Measurements from ENCODE around the gene ARRDC1.

Gene ARRDC1

GRCh38 chr9:137640862-137641261, 35.4 kb downstream of the ARRDC1 start:
- no peak for DNase-seq (ENCODE audit: low spot score)

DNA sequence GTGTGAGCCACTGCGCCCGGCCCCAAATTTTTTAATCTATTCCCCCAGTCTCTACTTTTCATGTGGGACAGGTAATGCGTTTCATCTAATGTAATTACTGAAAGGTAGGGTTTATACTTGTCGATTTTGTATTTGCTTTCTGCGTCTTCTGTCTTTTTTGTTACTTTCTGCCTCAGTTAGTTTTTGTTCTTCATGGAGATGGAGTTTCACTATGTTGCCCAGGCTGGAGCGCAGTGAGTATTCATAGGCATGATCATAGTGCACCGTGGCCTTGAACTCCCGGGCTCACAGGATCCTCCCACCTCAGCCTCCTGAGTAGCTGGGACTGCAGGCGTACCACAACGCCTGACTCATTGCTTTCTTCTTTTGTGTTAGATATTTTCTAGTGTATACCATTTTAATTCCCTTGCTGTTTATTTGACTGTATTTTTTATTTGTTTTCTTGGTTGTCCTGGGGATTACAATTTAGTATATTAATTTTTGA, 36.7 kb downstream of the ARRDC1 start:
- no peak for DNase-seq (ENCODE audit: low spot score)

DNA sequence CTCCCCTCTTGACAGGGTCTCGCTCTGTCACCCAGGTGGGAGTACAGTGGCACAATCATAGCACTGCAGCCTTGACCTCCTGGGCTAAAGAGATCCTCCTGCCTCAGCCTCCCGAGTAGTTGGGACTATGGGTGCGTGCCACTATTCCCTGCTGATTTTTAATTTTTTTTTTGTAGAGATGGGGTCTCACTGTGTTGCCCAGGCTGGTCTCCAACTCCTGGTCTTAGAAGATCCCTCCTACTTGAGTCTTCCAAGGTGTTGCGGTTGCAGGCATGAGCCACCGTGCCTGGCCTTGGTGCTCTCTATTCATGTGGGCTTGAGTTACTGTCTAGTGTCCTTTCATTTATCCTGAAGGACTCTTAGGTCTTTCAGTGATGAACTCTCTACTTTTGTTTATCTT, 37.4 kb downstream of the ARRDC1 start:
- DNase-seq (ENCODE audit: low spot score): no peak

GRCh38 chr9:137643921-137644320, 38.4 kb downstream of the ARRDC1 start:
- no peak for DNase-seq (ENCODE audit: low spot score)

DNA sequence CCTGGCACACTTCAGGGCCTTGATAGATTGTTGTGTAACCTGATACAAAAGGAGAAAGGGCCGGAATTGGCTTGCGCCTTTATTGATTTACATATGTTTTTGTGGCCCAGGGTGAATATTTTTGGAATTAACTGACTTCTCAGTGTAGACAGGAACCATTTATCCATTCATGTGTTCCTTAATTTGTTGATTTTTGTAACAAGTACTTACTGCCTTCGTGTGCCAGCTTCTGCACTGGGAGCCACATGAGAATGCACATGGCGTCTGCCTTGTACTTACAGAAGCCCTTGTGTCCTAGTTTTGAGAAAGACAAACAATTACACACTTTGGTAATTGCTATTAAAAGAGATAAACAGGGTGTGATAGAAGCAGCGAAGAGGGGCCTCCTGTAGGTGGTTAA, 39.7 kb downstream of the ARRDC1 start:
- no peak for DNase-seq (ENCODE audit: low spot score)

DNA sequence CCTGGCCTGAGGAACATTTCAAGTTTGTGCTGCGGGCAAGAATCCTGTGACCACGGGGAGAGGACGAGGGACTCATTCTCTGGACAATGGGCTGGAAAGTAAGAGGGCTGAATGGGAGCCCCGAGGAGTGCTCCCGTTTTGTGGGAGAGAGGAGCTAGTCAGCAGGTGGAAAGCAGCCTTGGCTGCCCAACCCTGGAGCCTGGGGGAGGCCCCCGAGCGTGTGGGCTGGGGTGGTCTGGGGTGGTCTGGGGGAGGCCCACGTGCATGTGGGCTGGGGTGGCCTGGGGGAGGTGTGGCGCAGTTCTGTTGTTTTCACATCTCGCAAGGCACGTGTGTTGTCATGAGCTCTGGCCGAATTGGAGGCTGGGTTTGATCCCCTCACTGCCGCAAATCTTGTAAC, 40.9 kb downstream of the ARRDC1 start:
- DNase-seq (ENCODE audit: low spot score): no peak

DNA sequence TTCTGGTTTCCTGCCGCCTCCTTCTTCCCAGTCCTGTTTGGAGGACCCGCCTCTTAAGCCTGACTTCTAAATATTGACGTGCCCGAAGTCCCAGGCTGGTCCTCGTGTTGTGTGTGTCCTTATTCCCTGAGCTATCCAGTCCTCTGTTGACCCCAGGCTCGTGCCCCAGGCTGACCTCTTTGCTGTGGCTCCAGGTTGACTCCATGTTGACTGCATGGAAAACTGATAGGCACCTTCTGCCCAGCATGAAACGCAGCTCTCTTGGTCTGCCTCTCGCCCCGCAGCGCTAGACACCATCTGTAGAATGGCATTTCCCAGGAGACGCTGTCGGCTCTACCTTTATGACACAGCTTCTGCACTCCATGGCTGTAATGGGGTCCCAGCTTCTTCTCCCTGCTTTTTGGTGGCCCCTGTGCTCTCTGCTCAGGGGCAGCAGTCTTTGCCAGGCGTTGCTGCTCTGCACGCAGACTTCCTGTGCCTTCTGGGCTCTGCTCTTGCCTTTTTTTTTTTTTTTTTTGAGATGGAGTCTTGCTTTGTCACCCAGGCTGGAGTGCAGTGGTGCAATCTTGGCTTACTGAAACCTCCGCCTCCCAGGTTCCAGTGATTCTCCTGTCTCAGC, 41.7 kb downstream of the ARRDC1 start:
- no peak for DNase-seq (ENCODE audit: low spot score)

GRCh38 chr9:137648396-137648795, 42.9 kb downstream of the ARRDC1 start:
- DNase-seq (ENCODE audit: low spot score): no peak

DNA sequence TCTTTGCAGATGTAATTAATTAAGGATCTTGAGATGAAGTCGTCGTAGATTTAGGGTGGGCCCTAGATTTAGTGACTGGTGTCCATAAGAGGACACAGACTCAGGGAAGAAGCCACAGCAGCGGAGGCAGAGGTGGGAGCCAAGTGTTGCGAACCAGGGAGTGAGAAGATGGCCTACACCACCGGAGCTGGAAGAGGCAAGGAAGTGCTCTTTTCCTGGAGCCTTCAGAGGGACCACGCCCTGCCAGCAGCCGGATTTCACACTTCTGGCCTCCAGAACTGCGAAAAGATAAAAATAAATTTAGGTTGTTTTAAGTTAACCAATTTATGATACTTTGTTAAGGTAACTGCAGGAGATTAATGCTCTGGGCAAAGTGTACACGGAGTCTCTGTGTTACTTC, 44.1 kb downstream of the ARRDC1 start:
- no peak for DNase-seq (ENCODE audit: low spot score)

- DNase-seq (ENCODE audit: low spot score): no peak
Observed at GRCh38 chr9:137650259-137650658, 44.8 kb downstream of the ARRDC1 start.

- no peak for DNase-seq (ENCODE audit: low spot score)
Observed at GRCh38 chr9:137650779-137651178, 45.3 kb downstream of the ARRDC1 start.

DNA sequence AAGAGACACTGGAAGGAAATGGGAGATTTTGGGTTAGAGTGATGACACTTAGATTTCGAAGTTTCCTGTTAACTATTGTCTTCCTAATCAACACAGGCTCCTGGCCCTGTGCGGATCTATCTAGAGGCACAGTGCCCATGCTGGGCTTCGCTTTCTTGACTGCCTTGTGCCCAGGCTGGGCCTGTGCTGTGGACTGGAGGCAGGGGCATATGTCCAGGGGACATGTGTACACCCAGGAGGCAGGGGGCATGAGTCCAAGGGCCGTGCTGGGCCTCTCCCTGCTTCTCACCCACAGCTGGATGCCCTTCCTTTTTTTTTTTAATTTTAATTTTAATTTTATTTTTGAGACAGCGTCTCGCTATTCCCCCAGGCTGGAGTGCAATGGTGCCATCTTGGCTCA, 50.9 kb downstream of the ARRDC1 start:
- DNase-seq (ENCODE audit: low spot score): no peak

GRCh38 chr9:137657606-137658005, 52.1 kb downstream of the ARRDC1 start:
- DNase-seq (ENCODE audit: low spot score): no peak

DNA sequence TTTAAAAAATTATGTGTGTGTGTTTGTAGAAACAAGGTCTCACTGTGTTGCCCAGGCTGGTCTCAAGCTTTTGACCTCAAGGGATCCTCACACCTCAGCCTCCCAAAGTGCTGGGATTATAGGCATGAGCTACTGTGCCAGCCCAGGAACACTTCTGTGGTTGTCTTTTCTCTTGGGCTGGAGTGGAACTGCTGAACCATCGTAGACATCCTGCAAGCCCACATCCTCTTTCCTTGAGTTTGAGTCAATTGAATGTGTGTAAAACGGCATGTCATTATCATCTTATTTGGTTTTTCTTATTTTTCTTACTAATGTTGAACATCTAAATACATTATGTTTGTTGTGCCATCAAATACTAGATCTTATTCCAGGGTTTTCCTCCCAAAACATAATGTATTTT, 53.3 kb downstream of the ARRDC1 start:
- DNase-seq (ENCODE audit: low spot score): no peak

DNA sequence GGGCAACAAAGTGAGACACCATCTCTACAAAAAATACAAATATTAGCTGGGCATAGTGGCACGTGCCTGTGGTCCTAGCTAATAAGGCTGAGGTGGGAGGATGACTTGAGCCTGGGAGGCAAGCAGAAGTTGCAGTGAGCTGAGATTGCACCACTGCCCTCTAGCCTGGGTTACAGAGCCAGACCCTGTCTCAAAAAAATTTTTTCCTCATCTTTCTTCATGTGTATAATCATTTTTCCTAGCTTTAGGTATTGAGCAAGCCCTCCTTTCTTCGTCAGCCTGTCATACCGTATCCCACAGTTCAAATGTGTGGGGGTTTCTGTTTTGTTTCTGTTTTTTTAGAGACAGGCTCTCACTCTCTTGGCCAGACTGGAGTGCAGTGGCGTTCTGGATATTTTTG, 54.7 kb downstream of the ARRDC1 start:
- DNase-seq (ENCODE audit: low spot score): no peak

GRCh38 chr9:137663584-137663983, 58.1 kb downstream of the ARRDC1 start:
- no peak for DNase-seq (ENCODE audit: low spot score)

DNA sequence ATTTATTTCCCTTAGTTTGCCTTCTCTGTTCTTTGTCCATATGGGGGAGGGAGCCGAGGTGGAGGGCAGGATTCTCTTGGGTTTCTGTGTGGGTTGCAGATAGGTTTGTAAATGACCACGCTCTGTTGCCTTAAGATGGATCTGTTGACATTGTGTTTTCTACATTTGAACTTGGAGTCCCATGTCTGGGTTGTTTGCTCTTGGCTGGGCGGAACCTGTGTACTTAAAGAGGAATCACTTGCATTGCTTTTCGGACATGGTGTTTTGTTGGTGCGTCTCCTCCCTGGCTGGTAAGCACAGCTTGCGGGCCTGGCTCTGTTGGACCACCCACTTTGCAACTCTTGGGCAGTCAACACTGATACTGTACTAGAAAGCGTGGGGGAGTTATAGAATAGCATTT, 59.2 kb downstream of the ARRDC1 start:
- DNase-seq (ENCODE audit: low spot score): peak; percentile 36
